Peyer's patch (tissue), 4 donors: ENCODE data around the gene MIGA2.

ENCODE experiments used
- CTCF ChIP-seq, 6 experiments: fragments of 450-650 bp in 4 of 6; fragments of 200-600 bp in 2 of 6; sonication (generic) in 1 of 6; IDR thresholded peaks; one replicate each; pipeline ENCODE4 v1.5.1; 2017 to 2019; ENCODE audit warnings: antibody characterized with exemption in 6 of 6, mild to moderate bottlenecking in 3 of 6, moderate library complexity in 1 of 6
- POLR2A ChIP-seq, 2 donors: fragments of 450-650 bp; IDR thresholded peaks; one replicate each; pipeline ENCODE4 v1.5.1; 2017; ENCODE audit warnings: antibody characterized with exemption in 2 of 2, mild to moderate bottlenecking in 2 of 2, moderate library complexity in 2 of 2

DNA sequence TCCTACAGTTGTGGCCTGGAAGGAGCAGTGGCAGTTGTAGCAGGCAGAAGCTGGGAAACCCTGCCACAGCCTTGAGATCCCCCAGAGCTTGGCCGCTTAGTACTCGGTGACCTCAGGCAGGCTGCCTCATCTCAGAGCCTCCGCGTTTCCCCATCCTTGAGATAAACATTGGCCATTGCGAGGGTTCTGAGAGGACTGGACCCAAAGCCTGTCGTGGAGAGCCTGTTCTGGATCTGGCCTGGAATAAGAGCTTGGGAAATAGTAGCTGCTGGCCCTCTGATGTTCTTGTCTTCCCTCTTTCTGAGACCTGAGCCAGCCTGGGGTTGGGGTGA, 1.3 kb downstream of the MIGA2 start:
- TF ChIP-seq POLR2A (IDR thresholded peaks at IDR 0.05) (no peak), CTCF (IDR thresholded peaks at IDR 0.05) (no peak)
